GM12801 (cell line): ENCODE data around the gene TTI1.

Experiments used
- CTCF ChIP-seq: IDR thresholded peaks from one replicate; pipeline ENCODE4 v1.5.1; 2011; ENCODE audit warnings: control low read depth; ENCODE audit not compliant: insufficient read length; ENCODE audit errors: extremely low read depth

Gene TTI1

DNA sequence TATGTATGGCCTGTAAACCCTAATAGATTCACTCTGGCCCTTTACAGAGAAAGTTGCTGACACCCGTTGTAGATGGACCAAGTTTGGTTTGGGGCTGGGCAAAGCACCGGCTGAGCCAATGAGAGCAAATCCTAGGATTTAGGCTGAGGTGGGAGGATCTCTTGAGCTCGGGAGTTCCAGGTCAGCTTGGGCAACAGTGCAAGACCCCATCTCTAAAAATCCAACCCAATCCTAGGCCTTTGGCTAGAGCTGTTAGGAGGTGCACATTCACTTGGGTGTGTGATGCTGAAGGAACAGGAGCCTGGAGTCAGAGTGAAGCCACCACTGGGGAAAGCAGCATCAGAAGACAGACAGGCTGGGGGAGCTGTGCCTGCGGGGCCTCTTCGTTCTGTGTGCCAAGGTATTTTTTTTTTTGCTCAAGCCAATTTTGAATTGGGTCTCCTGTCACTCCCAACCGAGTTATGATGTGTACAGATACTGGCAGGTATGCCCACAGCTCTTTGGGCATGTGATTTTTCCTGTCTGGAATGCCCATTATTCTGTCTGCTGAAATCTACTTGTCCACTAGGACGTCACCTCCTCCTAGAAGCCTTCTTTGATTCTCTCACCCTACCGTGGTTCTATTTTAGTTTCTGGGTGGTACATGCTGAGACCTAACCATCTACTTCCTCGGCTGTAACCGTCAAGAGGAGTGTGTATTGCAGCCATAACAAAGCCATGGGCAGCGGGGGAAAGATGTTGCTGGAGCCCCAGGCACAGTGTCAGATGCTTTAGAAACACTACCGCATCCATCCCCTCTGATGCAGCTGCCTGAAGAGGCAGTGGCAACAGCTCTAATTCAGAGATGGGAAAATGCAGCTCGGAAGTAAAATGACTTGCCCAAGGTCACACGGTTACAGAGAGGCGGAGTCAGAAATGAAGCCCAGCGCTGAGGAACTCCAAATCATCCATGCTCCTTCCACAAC, 54.0 kb downstream of the TTI1 start:
- no peak for TF ChIP-seq CTCF

DNA sequence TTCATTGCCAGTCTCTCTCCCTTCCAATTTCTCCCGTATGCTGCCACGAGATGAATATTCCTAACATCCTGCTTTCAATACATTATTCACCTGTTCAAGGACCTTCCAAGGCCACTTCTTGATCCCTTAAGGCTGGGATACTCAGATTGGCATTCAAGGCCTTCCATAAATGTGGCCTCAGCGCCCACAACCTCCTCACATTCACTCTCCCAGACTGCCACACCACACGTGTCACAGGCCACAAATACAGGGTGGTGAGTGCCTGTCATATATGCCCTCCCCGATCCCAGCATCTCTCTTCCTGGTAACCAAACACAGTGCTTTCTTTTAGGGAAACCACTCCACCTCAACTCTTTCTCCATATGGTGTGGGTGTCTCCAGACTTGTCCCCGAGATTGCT, 55.5 kb downstream of the TTI1 start:
- TF ChIP-seq CTCF, result no peak

DNA sequence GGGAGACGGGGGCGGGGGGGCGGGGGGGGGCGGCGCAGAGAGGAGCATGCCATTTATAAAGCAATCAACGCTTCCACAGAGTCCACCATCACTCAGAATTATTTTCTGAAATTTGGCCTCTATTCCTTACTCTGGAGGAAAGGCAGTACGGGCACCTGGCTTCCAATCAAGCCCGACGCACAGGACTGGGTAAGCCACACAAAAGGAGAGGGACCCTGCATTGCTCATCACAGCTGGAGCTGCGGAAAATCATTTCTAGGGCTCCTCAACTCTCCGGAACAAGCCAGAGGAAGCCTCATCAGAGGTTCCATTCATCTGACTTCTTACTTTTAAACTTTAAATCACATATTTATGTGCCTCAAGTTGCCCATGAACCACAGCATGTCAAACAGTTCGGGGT, 55.9 kb downstream of the TTI1 start:
- TF ChIP-seq CTCF, result no peak

GRCh38 chr20:37976887-37977286, 56.4 kb downstream of the TTI1 start:
- TF ChIP-seq CTCF, result no peak

GRCh38 chr20:37973059-37973910, 60.0 kb downstream of the TTI1 start:
- TF ChIP-seq CTCF, result no peak

GRCh38 chr20:37972256-37973058, 60.8 kb downstream of the TTI1 start:
- no peak for TF ChIP-seq CTCF
